ENCODE measurements around the gene NRSN2. TPM values are rescaled to one million over a fixed set of nuclear protein-coding genes. Genes with fewer than 3 reads are reported as not detected.

The NRSN2 gene
- total RNA-seq, 2 donors from 2014 or later = 24.7 to 38.4 TPM

DNA sequence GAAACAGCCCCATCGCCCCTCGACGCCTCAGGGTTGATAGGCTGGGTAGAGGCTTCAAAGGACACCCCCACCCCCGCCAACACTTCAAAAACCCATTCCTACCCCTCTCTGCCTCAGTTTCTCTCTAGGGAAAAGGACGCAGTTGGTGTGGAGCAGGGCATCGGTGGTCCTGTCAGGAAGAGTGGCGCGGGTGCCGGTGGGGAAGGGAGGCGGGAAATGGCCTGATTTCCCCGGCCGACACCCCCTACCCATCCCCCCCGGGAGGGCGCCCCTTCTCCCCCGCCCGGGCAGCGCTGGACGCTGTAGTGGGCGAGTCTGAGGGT is 367 bp downstream of the NRSN2 start:
- peaks cover 13% of the 10 kb centered on the region for H3K4me1 Mint-ChIP-seq
- Histone ChIP-seq H3K9ac (ENCODE audit: extremely low read depth, low read length, poor library complexity, severe bottlenecking) (peak overlapping the region; percentile 47), H3K9me3 (ENCODE audit: control insufficient read depth, low read length) (no peaks in the 10 kb centered on the region), H3K4me1 (ENCODE audit: control insufficient read depth, insufficient read depth, low read length) (peaks cover 3% of the 10 kb centered on the region), H3K27ac (ENCODE audit: low read depth, low read length) (peak overlapping the region; percentile 83), H3K27me3 (ENCODE audit: control insufficient read depth, insufficient read depth, low read length, poor library complexity, severe bottlenecking) (no peaks in the 10 kb centered on the region), H3K36me3 (ENCODE audit: control insufficient read depth, insufficient read depth, low read length) (peaks cover 11% of the 10 kb centered on the region), H3K4me3 (ENCODE audit: low read length) (peak overlapping the region; percentile 87)
- H3K27ac Mint-ChIP-seq = no peak overlapping the region
- H3K36me3 Mint-ChIP-seq (ENCODE audit: low read depth) = peaks cover 5% of the 10 kb centered on the region
- 1% methylated on average over 18 of the region's 19 CpGs; no CpG with 5 or more reads in 1 of the 2 experiments for WGBS, 2 experiments (ENCODE audit: insufficient coverage in 1 of 2, insufficient read length in 1 of 2)
- H3K27me3 Mint-ChIP-seq (ENCODE audit: insufficient read depth) = peaks cover 25% of the 10 kb centered on the region
- peak overlapping the region; percentile 88 for H3K4me3 Mint-ChIP-seq
- no peaks in the 10 kb centered on the region for H3K9me3 Mint-ChIP-seq
- DNase-seq = no peak
- TF ChIP-seq, protein P1, sequence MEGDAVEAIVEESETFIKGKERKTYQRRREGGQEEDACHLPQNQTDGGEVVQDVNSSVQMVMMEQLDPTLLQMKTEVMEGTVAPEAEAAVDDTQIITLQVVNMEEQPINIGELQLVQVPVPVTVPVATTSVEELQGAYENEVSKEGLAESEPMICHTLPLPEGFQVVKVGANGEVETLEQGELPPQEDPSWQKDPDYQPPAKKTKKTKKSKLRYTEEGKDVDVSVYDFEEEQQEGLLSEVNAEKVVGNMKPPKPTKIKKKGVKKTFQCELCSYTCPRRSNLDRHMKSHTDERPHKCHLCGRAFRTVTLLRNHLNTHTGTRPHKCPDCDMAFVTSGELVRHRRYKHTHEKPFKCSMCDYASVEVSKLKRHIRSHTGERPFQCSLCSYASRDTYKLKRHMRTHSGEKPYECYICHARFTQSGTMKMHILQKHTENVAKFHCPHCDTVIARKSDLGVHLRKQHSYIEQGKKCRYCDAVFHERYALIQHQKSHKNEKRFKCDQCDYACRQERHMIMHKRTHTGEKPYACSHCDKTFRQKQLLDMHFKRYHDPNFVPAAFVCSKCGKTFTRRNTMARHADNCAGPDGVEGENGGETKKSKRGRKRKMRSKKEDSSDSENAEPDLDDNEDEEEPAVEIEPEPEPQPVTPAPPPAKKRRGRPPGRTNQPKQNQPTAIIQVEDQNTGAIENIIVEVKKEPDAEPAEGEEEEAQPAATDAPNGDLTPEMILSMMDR (conservative IDR thresholded peaks at IDR 0.05) = no peak

DNA sequence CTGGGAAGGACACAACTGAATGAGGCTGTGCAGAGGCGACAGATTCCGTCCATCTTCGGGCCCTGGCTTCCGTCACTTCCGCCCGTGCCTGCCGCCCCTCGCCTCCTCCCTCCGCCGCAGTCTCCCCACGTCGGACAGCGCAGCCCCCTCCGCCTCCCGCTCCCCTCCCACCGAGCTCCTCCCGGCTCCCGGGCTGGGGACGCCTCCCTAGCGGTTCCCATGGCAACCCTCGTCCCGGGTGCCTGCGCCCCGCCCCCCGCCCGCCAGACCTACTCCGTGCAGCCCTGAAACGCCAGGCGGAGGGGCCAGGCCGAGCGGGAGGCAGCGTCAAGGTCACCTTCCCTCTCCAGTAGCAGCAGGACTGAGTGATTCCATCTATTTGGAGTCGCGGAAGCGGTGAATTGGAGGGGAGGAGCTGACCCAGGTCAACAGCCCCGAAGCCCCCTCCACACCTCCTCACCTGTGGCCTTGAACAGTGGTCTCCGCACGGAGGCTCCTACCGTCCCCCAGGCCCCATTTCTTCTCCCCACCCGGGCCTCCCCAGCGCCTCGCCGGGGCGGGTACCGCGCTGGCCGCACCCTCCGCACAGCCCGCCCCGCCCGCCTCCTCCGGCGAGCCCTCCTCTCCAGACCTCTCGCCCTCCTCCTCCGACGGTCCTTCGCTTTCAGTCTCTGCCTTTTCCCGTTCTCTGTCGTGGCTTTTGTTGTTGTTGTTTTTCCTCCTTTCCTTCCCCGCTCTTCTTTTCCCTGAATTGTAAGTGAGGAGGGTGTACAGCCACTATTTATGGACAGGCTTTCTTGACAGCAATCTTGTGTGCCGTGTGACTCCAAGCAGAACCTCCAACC is 951 bp downstream of the NRSN2 start:
- Histone ChIP-seq H3K27ac (ENCODE audit: low read depth, low read length) (peak overlapping the region; percentile 83), H3K4me1 (ENCODE audit: control insufficient read depth, insufficient read depth, low read length) (peaks cover 3% of the 10 kb centered on the region), H3K27me3 (ENCODE audit: control insufficient read depth, insufficient read depth, low read length, poor library complexity, severe bottlenecking) (no peaks in the 10 kb centered on the region), H3K36me3 (ENCODE audit: control insufficient read depth, insufficient read depth, low read length) (peaks cover 11% of the 10 kb centered on the region), H3K9ac (ENCODE audit: extremely low read depth, low read length, poor library complexity, severe bottlenecking) (peak overlapping the region; percentile 49), H3K4me3 (ENCODE audit: low read length) (peak overlapping the region; percentile 87), H3K9me3 (ENCODE audit: control insufficient read depth, low read length) (no peaks in the 10 kb centered on the region)
- H3K27ac Mint-ChIP-seq = peak overlapping the region; percentile 83
- H3K27me3 Mint-ChIP-seq (ENCODE audit: insufficient read depth) = peaks cover 20% of the 10 kb centered on the region
- H3K4me1 Mint-ChIP-seq = peaks cover 13% of the 10 kb centered on the region
- TF ChIP-seq, protein P1 (conservative IDR thresholded peaks at IDR 0.05) = peak; percentile 9
- H3K4me3 Mint-ChIP-seq = peak overlapping the region; percentile 88
- WGBS, 2 experiments (ENCODE audit: insufficient coverage in 1 of 2, insufficient read length in 1 of 2) = 0 to 1% methylated on average over 23 to 58 of the region's 61 CpGs
- peaks cover 5% of the 10 kb centered on the region for H3K36me3 Mint-ChIP-seq (ENCODE audit: low read depth)
- peak; percentile 98 for DNase-seq
- H3K9me3 Mint-ChIP-seq = no peaks in the 10 kb centered on the region

DNA sequence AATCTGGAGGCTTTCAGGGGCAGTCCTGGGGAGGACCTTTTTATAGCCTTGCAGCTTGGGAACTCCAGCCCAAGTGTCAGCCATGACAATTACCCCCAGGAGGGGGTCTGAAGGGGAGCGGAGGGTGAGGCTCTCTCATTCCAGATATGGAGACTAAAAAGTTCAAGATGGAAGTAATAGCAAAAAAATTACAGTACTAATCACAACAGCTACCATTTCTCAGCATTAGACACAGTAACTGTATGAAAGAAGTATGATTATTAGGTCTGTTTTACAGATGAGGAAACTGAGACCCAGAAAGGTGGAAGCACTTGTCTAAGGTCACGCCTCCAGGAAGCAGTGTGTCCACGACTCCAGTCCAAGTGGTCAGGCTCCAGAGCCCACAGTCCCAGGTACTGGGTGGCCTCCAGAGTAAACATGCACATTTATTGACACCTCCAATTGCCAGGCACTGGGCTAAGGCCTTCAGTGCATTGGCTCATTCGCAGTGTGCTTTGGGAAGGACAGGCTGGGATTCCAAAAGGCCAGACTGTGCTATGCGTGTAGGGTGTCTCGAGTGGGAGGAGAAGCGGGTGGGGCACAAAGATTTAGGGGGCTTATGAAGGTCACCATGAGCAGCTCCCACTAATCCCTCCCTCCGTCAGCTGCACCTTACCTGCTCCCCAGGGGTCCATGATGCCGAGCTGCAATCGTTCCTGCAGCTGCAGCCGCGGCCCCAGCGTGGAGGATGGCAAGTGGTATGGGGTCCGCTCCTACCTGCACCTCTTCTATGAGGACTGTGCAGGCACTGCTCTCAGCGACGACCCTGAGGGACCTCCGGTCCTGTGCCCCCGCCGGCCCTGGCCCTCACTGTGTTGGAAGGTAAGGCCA is 2.3 kb downstream of the NRSN2 start:
- Histone ChIP-seq H3K9me3 (ENCODE audit: control insufficient read depth, low read length) (no peaks in the 10 kb centered on the region), H3K4me3 (ENCODE audit: low read length) (peak overlapping the region; percentile 87), H3K4me1 (ENCODE audit: control insufficient read depth, insufficient read depth, low read length) (peaks cover 3% of the 10 kb centered on the region), H3K27me3 (ENCODE audit: control insufficient read depth, insufficient read depth, low read length, poor library complexity, severe bottlenecking) (no peaks in the 10 kb centered on the region), H3K27ac (ENCODE audit: low read depth, low read length) (no peak overlapping the region), H3K36me3 (ENCODE audit: control insufficient read depth, insufficient read depth, low read length) (peaks cover 11% of the 10 kb centered on the region), H3K9ac (ENCODE audit: extremely low read depth, low read length, poor library complexity, severe bottlenecking) (no peak overlapping the region)
- 95 to 96% methylated on average over 13 to 19 of the region's 19 CpGs for whole genome bisulfite sequencing, 2 experiments (ENCODE audit: insufficient coverage in 1 of 2, insufficient read length in 1 of 2)
- H3K4me3 Mint-ChIP-seq = peak overlapping the region; percentile 88
- no peak for DNase-seq
- TF ChIP-seq, protein P1 (conservative IDR thresholded peaks at IDR 0.05) = no peak
- no peaks in the 10 kb centered on the region for H3K9me3 Mint-ChIP-seq
- peaks cover 11% of the 10 kb centered on the region for H3K27me3 Mint-ChIP-seq (ENCODE audit: insufficient read depth)
- peaks cover 5% of the 10 kb centered on the region for H3K36me3 Mint-ChIP-seq (ENCODE audit: low read depth)
- no peak overlapping the region for H3K27ac Mint-ChIP-seq
- H3K4me1 Mint-ChIP-seq = peaks cover 13% of the 10 kb centered on the region

Measured in endodermal cell (in vitro differentiated cells).